HepG2 (cell line): ENCODE data around the gene BAHCC1. TPM values are rescaled to one million over a fixed set of nuclear protein-coding genes. Genes with fewer than 3 reads are reported as not detected.
A peak's percentile ranks its signal among the peaks of the same experiment; 100 is the strongest.

Experiments
- CHD4 ChIP-seq: fragments of 200-600 bp; sonication (generic); IDR thresholded peaks from 2 replicates; pipeline ENCODE4 v1.7.0; 2017; ENCODE audit warnings: mild to moderate bottlenecking, low read length, borderline replicate concordance
- ZNF30 ChIP-seq: sonication (generic); formaldehyde crosslinking; IDR thresholded peaks from 2 replicates; pipeline ENCODE4 v1.5.0; 2020; ENCODE audit warnings: mild to moderate bottlenecking, missing genetic modification reagents
- ZNF317 ChIP-seq: sonication (generic); formaldehyde crosslinking; IDR thresholded peaks from 2 replicates; pipeline ENCODE4 v1.5.0; 2020; ENCODE audit warnings: mild to moderate bottlenecking, missing genetic modification reagents
- ZNF430 ChIP-seq: sonication (generic); formaldehyde crosslinking; IDR thresholded peaks from 2 replicates; pipeline ENCODE4 v1.9.0; 2021; ENCODE audit warnings: mild to moderate bottlenecking, missing genetic modification reagents
- ZSCAN22 ChIP-seq: sonication (generic); formaldehyde crosslinking; IDR thresholded peaks from 2 replicates; pipeline ENCODE4 v1.4.0; 2020; ENCODE audit warnings: mild to moderate bottlenecking, missing genetic modification reagents
- ZSCAN29 ChIP-seq: sonication (generic); formaldehyde crosslinking; conservative IDR thresholded peaks from 2 replicates; pipeline ENCODE4 v1.4.0; 2020; ENCODE audit warnings: mild to moderate bottlenecking, missing genetic modification reagents
- polyA plus RNA-seq, 8 experiments: library from polyadenylated mRNA; depleted of rRNA in 3 of 8; stranded (reverse) in 7 of 8; unstranded in 1 of 8; fragments of >200 nt; fragmentation: Illumina TruSeq in 4 of 8; extraction: Trizol in 4 of 8; gene quantifications; 2 replicates each; pipeline versions ENCODE4 v1.2.1 to v1.2.3, GENCODE V29; 2011 to 2016; ENCODE audit warnings: low read depth in 4 of 8, missing spikeins in 1 of 8, mixed read lengths in 1 of 8; ENCODE audit not compliant: insufficient read depth in 1 of 8
- total RNA-seq, 5 experiments: library from RNA; depleted of rRNA; stranded (reverse); fragments of >200 nt; fragmentation: Illumina TruSeq; extraction: Trizol; gene quantifications; 2 replicates each; pipeline ENCODE4 v1.2.3, GENCODE V29; 2016; ENCODE audit warnings: low read depth in 1 of 5
- TF ChIP-seq, protein P1 (sequence below): sonication (generic); formaldehyde crosslinking; IDR thresholded peaks from 2 replicates; pipeline ENCODE4 v1.9.0; 2022; ENCODE audit warnings: missing genetic modification reagents, mild to moderate bottlenecking, borderline replicate concordance
- TF ChIP-seq, protein P2 (sequence below): sonication (generic); formaldehyde crosslinking; IDR thresholded peaks from 2 replicates; pipeline ENCODE4 v1.5.0; 2020; ENCODE audit warnings: missing genetic modification reagents, mild to moderate bottlenecking, borderline replicate concordance

The BAHCC1 gene
- total and polyA plus RNA-seq, 2 of the 13 experiments (the other 11 are each of a cell fraction or from before 2014, with no cell fraction given): 1.4 to 1.7 TPM

DNA sequence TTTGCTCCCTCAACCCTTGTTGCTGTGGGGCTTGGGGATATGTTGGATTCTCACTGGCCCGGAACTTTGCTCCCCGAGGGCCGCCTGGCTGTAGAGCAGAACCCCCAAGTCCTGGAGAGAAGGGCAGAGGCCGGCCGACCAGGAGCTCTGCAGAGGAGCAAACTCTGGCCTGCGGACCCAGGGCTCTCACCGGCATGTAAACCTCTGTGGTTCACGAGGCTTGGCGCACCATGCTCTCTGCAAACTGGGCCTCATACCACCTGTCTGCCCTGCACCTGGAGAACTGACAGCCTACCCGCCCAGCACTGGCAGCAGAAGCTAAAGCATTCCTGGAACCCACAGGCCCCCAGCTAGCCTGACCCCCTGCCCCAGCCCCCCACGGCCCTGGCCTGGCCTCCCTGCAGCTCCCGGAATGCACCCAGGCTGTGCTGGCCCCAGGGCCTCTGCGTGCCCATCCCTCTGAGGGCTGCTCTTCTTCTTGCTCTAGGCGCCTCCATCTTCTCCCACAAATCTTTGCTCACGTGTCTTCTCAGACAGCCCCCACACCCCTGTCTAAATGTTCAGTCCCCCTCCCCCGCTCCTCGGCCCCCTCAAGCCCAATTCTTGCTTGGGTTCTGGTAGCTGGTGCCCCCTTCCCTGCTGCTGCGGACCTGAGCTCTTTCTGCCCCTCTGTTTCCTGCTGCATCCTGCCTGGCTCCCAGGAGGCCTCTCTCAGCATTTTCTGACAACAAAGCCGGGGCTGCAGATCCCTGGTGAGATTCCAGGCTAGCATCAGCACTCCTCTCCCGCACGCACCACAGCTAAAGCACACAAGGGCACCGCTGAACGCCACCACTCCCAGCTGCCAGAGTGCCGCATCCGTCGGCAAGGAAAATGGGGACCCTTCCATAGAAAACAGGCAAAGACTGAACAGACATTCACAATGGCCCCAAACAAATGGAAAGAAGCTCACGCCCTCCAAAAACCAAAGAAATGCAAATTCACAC is 94.0 kb downstream of the BAHCC1 start (continued):
- TF ChIP-seq, protein P1, sequence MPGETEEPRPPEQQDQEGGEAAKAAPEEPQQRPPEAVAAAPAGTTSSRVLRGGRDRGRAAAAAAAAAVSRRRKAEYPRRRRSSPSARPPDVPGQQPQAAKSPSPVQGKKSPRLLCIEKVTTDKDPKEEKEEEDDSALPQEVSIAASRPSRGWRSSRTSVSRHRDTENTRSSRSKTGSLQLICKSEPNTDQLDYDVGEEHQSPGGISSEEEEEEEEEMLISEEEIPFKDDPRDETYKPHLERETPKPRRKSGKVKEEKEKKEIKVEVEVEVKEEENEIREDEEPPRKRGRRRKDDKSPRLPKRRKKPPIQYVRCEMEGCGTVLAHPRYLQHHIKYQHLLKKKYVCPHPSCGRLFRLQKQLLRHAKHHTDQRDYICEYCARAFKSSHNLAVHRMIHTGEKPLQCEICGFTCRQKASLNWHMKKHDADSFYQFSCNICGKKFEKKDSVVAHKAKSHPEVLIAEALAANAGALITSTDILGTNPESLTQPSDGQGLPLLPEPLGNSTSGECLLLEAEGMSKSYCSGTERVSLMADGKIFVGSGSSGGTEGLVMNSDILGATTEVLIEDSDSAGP (CRISPR knock-in tag): peak; percentile 26; the same call in 1 of the 2 replicates
- TF ChIP-seq, protein P2, sequence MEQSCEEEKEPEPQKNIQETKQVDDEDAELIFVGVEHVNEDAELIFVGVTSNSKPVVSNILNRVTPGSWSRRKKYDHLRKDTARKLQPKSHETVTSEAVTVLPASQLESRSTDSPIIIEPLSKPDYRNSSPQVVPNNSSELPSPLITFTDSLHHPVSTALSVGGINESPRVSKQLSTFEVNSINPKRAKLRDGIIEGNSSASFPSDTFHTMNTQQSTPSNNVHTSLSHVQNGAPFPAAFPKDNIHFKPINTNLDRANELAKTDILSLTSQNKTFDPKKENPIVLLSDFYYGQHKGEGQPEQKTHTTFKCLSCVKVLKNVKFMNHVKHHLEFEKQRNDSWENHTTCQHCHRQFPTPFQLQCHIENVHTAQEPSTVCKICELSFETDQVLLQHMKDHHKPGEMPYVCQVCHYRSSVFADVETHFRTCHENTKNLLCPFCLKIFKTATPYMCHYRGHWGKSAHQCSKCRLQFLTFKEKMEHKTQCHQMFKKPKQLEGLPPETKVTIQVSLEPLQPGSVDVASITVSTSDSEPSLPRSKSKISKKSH (CRISPR knock-in tag): 0 out of 2 replicates have a peak, but pooled peaks have one; percentile 28
- TF ChIP-seq CHD4 (no peak), ZNF317 (no peak), ZNF430 (CRISPR knock-in tag) (no peak), ZSCAN22 (no peak), ZNF30 (CRISPR knock-in tag) (0 out of 2 replicates have a peak, but pooled peaks have one; percentile 54), ZSCAN29 (CRISPR knock-in tag) (no peak)
